ENCODE results near the gene MPRIP.
A peak's percentile ranks its signal among the peaks of the same experiment; 100 is the strongest.

MPRIP gene

DNA sequence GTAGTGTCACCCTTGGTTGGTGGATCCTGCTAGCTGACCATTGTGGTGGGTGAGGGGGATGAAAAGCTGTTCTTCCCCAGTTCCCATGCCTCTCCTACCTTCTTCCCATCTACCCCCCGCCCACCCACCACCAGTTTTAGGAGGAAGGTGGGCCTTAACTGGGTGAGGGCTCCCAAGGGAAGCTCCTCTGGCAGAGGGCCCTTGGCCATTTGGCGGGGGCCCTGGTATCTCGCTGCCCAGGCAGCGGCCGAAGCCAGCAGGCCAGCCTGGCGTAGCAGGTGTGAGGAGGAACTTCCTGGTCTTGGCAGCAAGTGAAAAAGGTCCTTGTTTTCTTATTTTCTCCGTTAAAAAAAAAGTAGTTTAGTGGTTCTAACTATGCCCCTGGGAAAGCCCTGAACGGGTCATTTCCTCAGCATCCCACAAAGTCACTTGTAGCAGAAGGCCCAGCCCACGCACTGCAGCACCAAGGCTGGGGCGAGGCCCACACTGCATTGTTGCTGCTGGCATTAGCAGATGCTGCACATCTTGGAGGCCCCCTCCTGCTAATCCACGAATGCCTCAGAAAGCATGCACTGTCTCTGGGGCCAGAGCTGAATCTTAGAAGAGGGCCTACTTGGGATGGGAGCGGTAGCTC, 72.5 kb downstream of the MPRIP start:
- no peak for DNase-seq

DNA sequence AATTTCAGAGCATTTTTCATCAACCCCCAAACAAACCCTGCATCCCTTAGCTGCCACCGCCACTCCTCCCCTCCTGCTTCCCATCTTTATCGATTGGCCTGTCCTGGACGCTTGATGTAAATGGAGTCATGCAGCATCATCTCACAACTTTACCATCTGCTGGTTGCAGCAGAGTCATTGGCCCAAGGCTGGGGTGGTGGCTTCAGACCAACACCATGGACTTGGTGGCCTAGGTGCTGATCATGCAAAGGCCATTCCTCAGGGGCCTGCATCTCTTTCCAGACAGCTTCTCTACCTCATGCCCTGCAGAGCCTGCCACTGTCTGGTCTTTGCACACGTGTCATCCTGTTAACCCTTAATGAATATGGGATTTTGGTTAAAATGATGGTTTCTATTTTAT, 73.4 kb downstream of the MPRIP start:
- DNase-seq: no peak

DNA sequence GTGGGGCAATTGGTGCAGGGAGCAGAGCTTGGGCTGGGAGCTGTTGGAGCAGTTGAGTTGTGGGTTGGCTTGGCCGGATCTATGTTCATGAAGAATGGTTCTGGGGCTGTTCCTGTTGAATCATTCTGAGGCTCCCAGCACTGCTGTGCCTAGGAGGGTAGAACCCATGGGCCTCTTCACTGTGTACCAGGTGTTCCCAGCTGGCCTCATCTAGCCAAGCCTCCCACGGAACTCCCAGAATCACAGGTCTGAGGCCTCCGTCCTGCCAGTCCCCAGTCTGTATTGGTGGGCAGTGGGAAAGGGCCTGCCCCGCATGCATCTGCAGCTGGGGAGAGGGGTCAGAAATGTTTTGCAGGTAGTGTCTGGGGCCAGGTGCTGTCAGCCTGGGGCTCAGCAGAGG, 74.1 kb downstream of the MPRIP start:
- no peak for DNase-seq

DNA sequence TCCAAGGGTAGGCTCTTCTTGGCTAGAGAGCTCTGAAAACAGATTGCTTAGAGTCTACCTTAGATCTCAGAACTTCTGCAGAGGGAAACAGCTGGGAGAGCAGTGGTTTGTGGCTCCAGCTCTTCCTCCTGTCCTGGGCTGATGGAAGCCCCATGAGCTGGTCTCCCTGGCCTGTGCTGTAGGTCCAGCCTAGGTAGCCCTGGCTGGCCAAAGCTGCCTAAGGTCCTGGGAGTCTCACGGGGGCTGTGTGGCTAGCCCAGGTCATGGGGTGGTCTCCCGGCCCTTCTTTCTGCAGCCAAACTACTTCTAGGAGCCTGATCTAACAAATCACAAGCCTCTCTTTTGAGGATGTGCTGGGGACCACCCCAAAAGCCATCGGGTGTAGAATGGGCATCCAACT, 75.7 kb downstream of the MPRIP start:
- no peak for DNase-seq

DNA sequence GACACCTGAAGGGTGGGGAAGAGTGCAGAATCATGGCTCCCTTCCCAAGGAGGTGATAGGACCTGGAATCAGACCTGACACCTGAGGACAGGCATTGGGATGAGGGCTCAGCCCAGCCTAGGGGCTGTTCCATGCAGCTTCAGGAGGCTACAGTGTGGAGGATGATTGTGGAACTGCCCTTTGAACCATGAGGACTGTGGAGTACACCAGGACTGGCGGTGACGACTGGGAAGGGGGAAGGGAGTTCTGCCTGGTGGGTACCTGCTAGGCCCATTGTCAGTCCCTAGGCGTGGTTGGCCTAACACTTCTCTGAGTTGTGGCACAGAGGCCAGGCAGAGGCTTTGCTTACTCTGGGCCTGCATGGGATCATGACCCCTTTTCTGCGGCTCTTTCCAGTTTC, 76.1 kb downstream of the MPRIP start:
- no peak for DNase-seq

DNA sequence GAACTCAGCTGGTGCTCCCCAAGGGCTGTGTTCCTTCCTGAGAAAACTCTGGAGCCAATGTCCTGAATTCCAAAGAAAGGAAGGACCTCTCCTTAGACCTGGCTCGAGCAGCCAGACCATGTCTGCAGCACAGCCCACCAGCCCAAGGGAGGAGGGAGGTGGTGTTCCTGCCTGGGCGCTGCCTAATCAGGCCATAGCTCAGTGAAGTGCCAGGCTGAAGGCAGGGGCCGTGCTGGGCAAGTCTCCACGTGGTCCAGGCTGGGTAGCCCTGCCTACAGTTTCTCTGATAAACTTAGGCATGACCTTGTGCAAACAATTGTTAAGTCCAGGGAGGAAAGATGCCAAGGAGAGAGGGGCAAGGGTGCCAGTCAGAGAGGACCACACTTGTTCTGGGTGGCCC, 76.8 kb downstream of the MPRIP start:
- DNase-seq: no peak

DNA sequence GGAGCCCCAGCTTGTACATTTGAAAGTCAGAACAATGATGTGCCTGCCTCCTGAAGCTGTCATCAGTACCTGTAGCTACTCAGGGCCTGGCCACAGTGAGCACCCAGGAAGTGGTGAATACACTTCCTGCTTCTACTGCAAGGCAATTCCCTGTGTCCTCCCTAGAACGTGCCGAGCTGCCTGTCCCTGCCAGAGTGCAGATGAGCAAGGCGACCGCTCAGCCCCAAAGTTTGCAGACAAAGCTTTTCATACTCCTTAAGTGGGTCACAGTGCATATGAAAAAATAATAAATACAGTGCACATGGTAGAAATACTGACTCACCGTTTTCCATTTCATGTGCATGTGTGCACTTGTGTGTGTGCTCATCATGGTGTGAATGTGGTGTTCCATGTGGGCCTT, 77.3 kb downstream of the MPRIP start:
- peak; percentile 71 for DNase-seq

DNA sequence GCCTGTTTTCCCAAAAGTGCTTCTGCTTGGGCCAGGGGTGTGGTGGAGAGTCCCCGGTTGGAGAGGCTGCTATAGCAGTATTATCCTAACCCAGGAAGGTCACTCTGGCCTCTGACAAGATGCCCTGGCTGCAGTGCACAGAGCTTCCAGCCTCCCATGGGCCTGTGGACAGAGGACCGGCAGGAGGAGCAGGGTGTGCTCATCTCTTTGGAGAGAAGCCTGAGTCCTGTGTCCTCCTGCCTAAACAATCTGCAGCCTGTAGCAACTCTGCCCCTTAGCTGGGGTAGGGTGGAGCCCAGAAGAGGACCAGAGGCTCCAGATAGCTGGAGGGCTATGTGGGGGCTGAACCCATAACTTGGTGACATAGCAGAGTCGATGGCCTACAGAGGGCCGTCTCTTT, 78.0 kb downstream of the MPRIP start:
- no peak for DNase-seq

DNA sequence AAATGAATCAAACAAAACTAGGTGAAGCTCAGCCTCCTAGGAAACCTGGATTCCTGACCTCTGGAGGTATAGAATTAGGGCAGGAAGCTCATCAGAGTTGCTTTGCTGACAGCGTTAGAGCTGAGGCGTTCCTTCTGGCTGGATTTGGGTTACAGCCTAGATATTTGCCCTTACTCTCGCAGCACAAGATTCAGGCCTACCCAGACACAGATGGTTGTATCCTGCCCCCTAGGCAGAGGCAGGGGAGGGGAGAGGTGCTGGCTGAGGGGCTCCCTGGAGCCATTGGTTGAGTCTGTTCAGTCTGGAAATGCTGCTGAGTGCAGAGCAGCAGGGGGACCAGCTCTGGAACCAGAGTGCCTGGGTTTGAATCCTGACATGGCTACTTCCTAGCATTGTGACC, 78.4 kb downstream of the MPRIP start:
- no peak for DNase-seq

DNA sequence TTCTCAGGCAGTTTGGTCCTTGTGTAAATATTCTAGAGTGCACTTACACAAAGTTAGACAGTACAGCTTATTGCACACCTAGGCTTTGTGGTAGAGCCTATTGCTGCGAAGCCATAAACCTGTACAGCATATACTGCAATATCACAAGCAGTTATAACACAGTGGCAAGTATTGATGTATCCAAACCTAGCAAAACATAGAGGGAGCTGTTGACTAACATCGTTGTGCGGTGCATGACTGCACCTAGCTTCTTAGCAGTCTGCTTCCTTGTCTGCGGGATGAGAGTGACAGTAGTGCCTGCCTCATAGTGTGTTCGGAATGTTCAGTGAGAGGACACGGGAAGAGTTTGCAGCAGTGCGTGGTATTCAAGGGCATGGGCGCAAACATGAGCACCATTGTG, 78.9 kb downstream of the MPRIP start:
- no peak for DNase-seq

DNA sequence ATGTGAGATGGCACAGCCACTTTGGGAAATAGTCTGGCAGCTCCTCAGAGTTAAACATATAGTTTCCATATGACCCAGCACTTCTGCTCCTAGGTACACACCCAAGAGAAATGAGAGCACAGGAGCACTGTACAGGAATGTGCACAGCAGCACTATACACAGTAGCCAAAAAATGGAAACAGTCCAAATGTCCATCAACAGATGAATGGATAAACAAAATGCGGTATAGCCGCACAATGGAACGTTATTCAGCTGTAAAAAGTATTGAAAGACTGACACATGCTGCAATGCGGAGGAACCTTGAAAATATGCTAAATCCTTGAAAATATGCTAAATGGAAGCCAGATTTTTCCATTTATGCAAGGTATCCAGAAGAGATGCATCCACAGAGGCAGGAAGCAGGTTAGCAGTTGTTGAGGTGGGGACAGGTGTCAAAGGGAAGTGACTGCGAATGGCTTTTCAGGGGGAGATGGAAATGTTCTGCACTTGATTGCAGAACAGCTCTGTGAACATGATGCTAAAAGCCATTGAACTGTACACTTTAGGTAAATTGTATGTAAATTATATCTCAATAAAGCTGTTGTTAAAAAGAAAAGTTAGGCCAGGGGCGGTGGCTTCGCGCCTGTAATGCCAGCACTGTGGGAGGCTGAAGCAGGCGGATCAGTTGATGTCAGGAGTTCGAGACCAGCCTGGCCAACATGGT, 80.7 kb downstream of the MPRIP start:
- no peak for DNase-seq

DNA sequence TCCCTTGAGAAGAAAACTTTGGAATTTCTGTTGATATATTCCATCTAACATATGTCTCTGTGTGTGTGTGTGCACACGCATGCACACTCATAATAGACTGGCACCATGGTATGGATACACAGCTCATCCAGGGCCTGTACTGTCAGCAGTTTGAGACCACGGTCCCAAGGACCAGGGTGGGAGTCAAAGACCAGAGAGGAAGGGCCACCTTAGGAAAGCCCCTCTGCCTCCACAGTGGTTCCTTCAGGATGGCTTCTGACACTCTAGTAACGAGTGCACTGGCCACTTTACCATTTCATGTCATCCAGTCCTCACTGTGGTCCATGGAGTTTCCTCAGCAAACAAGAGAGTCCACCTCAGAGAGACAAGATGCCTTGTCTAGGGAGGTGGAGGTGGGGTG, 82.1 kb downstream of the MPRIP start:
- DNase-seq: no peak

DNA sequence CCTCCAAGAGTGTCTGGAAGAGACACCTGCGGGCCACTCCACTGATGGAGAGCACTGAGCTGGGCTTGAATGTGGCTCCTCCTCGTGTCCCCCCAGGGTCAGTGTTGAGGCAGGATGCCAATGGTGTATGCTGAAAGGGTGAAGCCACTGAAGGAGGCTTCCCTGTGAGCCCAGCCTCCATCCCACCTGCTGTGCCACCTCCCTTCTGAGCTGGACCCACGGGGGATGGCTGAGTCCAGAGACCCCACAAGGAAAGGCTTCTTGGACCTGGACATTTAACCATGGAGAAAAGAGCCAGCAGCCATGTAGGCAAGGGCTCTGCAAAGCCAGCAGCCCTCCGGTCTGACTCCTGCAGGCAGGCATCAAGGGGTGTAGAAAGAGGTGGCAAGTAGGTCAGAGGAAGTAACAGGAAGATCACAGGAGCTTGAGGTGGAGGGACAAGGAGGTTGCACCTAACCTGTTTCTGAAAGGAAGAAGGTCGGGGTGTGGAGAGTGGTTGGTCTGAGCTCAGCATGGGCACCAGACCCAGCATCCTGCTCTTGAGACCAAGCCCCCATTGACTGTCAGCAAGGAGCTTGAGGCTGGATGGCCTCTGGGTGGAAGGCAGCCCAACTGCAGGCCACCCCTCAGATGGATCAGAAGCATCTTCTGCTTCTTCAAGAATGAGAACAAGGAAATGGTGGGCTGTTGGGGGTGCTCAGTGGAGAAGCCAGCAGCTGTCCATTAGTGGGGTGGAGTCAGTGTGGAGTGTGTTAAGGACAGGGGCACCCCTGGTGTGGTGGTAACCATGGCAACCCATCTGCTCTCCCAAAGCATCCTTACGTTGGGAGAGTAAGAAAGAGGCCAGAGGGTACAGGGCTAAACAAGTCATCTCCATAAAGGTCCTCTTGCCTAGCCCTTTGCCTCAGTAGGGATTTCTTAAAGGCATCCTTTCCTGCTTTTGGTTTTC, 83.2 kb downstream of the MPRIP start:
- DNase-seq: peak; percentile 9

DNA sequence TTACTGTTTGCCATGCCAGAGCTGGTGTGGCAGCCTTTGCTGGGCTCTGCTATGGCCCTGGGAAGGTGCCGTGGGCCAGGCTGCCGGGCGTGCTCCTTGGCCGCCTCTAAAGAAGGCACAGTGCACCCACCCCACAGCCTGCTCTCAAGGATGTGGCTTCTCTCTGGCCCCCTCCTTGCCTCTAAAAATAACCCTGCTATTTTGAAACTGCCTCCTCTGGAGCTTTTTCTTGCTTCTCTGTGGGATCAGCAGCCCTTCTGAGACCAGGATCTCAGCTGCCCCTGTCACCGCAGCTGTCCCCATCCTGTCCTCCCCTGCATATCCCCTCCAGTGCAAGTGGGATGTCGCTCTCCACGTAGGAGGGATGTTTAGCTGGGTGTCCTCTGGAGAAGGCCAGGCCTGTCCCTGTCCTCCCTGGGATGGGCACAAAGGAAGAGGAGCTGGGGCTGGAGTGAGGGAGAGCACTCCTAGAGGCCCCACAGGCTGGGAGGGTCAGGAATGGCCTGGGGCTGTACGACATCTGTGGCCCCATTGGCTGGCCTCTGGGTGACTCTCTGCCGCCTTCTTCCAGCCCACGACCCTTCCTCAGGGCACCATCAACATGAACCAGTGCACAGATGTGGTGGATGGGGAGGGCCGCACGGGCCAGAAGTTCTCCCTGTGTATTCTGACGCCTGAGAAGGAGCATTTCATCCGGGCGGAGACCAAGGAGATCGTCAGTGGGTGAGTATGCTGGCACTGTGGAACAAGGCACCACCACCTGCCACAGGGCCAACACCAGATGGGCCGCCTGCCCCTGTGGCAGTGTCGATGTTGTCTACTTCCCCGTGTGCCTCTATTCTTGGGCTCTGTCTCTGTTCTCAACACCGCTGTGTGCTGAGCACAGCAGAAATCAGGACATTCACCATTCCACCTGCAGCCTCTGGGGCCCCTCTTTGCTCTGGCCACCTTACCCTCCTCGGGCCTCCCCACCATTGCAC, 84.2 kb downstream of the MPRIP start:
- DNase-seq: no peak

DNA sequence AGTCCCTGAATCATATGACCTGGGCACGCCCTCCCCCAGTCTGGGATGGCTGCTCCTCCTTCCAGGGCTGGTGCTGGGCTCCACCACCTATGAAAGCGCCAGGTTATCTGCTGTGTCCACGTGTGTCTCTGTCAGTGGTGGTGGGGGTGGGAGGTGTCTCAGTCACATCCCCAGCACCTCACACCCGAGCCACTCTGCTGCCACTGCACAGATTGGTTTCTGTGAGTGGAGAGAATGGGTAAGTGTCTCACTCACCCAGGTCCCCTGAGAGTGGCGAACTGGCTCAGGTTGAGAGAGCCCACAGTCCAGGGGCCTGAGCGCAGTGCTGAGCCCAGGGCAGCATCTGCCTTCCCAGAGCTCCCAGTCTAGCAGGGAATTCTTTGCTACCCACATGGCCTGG, 84.9 kb downstream of the MPRIP start:
- DNase-seq: no peak

DNA sequence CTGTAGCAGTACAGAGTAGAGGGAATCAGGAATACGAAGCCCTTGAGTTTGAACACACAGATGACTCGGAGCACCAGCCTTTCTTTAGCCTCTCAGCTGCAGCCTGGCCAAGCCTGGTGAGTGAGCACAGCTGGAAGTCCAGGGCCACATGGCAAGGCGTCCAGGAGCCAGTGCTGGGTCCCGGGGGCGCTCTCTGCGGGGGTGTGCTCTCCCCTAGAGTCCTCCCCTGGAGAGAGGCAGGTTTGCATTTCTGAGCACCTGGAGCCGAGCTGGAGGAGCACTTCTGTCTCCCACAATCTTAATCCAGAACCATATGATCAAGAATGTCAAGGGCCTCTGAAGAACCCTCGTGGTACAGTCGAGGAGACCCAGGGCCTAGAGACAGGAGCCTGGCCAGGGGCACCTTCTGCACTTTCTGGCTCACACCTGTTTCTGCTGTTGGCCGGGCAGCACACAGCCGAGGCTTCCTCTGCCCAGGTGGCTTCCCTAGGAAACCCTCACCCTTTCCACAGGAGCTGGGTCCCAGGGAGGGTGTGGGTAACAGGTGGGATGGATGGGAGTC, 85.6 kb downstream of the MPRIP start:
- DNase-seq: no peak

DNA sequence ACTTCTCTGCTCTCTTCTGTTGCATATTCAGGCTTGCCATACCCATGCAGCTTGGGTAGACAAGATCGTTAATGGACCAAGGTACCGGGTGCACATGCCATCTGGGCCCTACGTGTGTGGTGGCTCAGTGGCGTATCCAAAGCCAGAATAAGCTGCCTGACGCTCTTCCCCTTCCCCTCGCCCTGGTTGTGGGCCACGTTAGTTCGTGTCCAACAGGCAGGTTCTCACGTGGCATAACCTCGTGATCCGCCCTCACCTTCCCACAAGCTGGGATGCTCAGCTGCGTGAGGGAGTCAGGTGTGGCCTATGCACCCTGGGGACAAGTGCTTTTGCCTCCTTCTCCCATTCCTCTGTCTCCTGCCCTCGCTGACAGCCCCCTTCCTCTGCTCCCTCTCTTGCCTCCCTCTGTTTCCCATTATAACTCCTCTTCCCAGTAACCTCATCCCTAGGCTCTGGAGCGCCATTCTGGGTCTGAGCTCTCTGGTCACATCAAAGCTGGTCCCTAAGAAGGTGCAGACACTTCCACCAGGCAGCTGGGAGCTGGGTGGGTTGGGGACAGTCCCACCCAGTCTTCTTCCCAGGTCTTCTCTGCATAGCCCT, 86.3 kb downstream of the MPRIP start:
- no peak for DNase-seq

DNA sequence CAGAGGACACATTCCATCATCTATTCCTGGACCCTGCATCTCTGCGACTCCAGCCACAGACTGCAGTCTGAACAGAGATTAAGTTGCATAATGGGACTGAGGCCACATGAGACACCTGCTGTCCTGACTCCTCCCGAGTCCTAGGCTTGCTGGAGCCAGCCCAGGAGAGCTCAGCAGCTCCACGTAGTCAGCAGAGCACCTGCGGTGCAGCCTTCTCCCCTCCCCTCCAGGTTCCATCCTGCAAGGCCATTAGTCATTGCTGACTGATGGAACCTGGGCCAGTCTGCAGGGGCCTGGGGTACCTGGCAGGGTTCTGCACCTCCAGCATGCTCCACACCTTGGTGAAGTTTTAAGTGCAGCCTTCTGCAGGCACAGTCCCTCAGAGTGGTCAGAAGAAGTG, 87.2 kb downstream of the MPRIP start:
- DNase-seq: no peak

DNA sequence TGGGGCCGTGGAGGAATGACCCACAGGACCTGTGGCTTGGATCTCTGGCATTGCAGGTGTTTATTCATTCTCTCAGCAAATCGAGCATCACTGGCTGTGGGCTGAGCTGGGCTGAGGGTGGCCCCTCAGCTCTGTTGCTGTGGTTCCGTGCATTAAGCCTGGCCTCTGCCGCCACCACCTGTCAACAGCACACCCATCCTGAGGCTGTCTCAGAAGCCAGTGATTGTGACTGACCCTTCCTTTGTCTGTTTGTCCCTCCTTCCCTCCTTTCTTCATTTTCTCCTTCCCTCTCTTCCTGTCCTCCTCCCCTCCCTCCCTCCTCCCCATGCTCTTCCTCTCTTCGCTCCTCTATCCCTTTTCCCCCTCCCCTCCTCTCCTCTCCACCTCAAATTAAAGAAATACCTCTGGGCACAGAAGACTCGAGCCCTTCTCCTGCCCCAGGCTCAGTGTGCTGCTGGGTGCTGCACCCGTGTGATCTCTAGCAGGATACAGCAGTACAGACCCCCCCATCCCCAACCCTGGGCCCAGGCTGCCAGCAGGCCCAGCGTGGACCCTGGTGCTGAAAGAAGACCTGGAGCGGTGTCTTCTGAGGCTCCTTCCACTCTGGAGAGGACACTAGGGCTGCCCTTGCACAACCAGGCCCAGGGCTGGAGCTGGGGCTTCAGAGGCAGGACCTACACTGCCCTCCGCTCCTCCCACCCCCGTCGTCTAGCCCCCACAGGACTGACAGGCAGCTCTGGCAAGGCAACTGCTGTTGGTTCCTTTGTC, 88.0 kb downstream of the MPRIP start:
- DNase-seq: no peak

DNA sequence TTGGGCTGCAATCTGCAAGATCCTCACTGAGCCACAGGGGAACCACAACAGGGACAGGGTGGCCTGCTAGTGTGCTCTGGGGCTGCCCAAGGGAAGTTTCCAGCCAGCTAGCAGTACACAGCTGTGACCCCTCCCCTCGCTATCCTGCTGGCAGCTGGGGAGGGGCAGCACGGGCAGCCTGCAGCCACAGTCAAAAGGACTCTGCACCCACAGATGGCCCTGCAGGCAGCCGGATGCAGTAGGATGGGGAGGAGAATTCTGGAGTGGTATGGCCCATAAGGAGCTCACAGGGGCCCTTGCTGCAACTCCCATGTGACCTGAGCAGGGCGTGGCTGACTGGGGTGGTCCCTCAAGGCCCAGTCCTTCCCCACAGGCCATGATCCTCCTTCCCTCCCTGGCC, 89.6 kb downstream of the MPRIP start:
- no peak for DNase-seq

DNA sequence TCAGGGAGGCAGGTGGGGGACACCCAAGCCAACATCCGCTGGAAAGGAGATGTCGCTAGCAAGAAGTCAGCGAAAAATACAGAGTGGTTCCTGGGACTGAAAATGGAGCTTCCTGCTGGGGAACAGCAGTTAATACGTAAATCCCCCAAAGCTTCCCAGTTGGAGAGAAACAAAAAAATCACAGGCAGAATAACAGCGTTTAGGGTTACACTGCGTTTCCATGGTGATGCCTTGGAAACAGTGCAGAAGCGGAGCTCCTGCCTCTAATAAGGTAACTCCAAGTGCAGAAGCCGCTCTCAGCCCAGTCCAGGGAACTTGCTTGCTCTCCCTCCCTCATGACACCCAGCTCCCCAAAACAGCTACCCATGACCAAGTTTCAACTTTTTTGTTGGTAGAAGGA, 90.5 kb downstream of the MPRIP start:
- DNase-seq: no peak
